ENCODE results near the gene DFFB.

DNA sequence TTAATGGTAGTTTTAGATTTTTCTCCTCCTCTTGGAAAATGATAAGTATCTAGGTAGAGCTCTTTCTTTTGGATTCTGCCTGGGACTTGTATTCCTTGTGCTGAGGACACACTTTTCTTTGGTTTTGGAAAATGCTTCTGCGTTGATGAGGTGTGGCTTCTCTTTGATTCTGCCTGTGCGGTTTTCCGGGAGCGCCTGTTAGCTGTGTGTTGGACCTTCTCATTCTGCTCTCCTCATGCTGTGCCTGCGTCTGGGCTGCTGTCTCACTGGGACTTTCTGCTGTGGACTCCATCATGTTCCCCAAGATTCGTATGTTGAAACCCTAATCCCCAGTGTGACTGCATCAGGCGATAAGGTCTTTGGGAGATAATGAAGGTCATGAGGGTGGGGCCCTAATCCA, 21.8 kb downstream of the DFFB start:
- TF ChIP-seq POLR2A (IDR thresholded peaks at IDR 0.05; ENCODE audit: low read length) (no peak), GATA1 (IDR thresholded peaks at IDR 0.05; ENCODE audit: low read depth, low read length) (no peak)
